Smooth muscle cell (in vitro differentiated cells): ENCODE results near the gene NHLRC2. TPM values are rescaled to one million over a fixed set of nuclear protein-coding genes. Genes with fewer than 3 reads are reported as not detected.
A peak's percentile ranks its signal among the peaks of the same experiment; 100 is the strongest.
"Not testable (repeated sequence)": the region's sequence is repeated elsewhere in the genome, so short reads cannot be mapped to it uniquely, and the experiment has no call there.

Experiments
- DNase-seq: peaks from one replicate; lab custom pipeline; 2025; ENCODE audit not compliant: unreplicated experiment; lab: John Stamatoyannopoulos, UW
- H2AFZ ChIP-seq: fragments of 200-600 bp; sonication (generic); 2 replicates; pipeline ENCODE4 v1.6.0; 2016; ENCODE audit warnings: antibody characterized with exemption, low read depth, mild to moderate bottlenecking
- H3F3A ChIP-seq: fragments of 200-600 bp; sonication (generic); 2 replicates; pipeline ENCODE4 v1.6.0; 2017; ENCODE audit warnings: antibody characterized with exemption, low read depth
- H3K27ac ChIP-seq: fragments of 200-600 bp; sonication (generic); 2 replicates; pipeline ENCODE4 v1.5.1; 2016; ENCODE audit warnings: low read depth, mild to moderate bottlenecking
- H3K27me3 ChIP-seq: fragments of 200-600 bp; sonication (generic); 2 replicates; pipeline ENCODE4 v1.6.1; 2016; ENCODE audit warnings: low read depth, mild to moderate bottlenecking
- H3K36me3 ChIP-seq: fragments of 200-600 bp; sonication (generic); 2 replicates; pipeline ENCODE4 v1.5.1; 2016; ENCODE audit warnings: low read depth
- H3K4me1 ChIP-seq: fragments of 200-600 bp; sonication (generic); 2 replicates; pipeline ENCODE4 v1.5.1; 2016; ENCODE audit warnings: low read depth
- H3K4me2 ChIP-seq: fragments of 200-600 bp; sonication (generic); 2 replicates; pipeline ENCODE4 v1.6.0; 2016; ENCODE audit warnings: mild to moderate bottlenecking
- H3K4me3 ChIP-seq: fragments of 200-600 bp; sonication (generic); 2 replicates; pipeline ENCODE4 v1.5.1; 2016; ENCODE audit warnings: mild to moderate bottlenecking
- H3K79me2 ChIP-seq: fragments of 200-600 bp; sonication (generic); 2 replicates; pipeline ENCODE4 v1.6.0; 2016; ENCODE audit warnings: low read depth, mild to moderate bottlenecking
- H3K9ac ChIP-seq: fragments of 200-600 bp; sonication (generic); 2 replicates; pipeline ENCODE4 v1.6.0; 2016; ENCODE audit warnings: low read depth
- H3K9me3 ChIP-seq: fragments of 200-600 bp; sonication (generic); replicated peaks from 2 replicates; pipeline ENCODE4 v1.5.1; 2016; ENCODE audit warnings: low read depth
- H4K20me1 ChIP-seq: fragments of 200-600 bp; sonication (generic); 2 replicates; pipeline ENCODE4 v1.6.0; 2016; ENCODE audit warnings: low read depth
- WGBS: methylation state at CpG from one replicate; pipeline ENCODE4 v1.1.7; 2016; ENCODE audit warnings: low lambda C conversion rate; 5-methylcytosine and 5-hydroxymethylcytosine counted together
- polyA plus RNA-seq: library from polyadenylated mRNA; unstranded; fragments of >200 nt; fragmentation: Nextera tagmentation; extraction: Ambion mirVana; gene quantifications from 2 replicates; pipeline ENCODE4 v1.2.1, GENCODE V29; 2016
- total RNA-seq: library from RNA; depleted of rRNA; stranded (reverse); fragments of >200 nt; gene quantifications from 2 replicates; pipeline ENCODE4 v1.2.3, GENCODE V29; 2014
- TF ChIP-seq, protein P1 (sequence below): fragments of 200-600 bp; sonication (generic); IDR thresholded peaks from 2 replicates; pipeline ENCODE4 v1.5.1; 2017; ENCODE audit warnings: borderline replicate concordance, mild to moderate bottlenecking, antibody characterized with exemption; ENCODE audit not compliant: insufficient read depth, poor library complexity, severe bottlenecking

Gene NHLRC2, protein sequence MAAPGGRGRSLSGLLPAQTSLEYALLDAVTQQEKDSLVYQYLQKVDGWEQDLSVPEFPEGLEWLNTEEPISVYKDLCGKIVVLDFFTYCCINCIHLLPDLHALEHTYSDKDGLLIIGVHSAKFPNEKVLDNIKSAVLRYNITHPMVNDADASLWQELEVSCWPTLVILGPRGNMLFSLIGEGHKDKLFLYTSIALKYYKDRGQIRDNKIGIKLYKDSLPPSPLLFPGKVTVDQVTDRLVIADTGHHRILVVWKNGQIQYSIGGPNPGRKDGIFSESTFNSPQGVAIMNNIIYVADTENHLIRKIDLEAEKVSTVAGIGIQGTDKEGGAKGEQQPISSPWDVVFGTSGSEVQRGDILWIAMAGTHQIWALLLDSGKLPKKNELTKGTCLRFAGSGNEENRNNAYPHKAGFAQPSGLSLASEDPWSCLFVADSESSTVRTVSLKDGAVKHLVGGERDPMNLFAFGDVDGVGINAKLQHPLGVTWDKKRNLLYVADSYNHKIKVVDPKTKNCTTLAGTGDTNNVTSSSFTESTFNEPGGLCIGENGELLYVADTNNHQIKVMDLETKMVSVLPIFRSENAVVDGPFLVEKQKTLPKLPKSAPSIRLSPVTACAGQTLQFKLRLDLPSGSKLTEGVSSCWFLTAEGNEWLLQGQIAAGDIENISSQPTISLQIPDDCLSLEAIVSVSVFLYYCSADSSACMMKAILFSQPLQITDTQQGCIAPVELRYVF
- total RNA-seq (14.4 and 27.7 TPM in 2 replicates), polyA plus RNA-seq (3.9 and 5.1 TPM in 2 replicates)

DNA sequence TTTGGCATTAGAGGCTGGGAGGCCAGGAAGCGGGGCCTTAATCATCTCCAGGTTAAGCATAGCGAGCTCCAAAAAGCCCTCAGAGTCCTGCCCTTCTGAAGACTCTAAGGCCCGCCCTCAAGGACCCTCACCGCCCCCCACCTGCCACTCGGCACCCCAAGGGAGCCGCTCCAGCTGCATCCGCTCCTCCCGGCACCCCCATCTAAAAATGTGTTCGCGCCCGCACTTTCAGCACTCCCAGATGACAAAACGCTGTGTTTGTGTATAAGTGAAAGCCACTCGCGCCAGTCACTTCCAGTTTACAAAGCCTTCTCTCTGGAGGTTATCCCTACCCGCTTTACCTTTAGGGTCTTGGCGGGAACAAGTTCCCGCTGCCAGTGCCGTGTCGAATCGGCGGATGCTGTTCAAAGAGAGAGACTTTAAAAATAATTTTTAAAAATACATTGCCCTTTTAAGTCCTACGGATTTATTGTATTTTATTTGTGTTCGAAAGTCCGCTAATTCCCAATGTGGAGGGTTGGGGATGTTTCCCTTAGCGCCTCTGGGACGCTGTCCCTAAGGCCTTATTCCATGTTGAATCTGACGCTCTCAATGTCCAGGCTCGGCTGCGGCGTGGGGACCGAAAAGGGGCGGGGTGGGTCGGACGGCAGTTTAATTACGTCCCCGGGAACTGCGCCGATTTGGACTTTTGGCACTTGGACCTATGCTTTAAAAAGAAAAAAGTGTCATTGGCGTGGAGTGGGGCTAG, at the start of gene NHLRC2, which contains the start of gene DCLRE1A:
Gene NHLRC2, plus strand, starts transcription at position 649 of the 748 bp plus-strand sequence. CDS start 212 bp downstream, outside the sequence.
Gene DCLRE1A, minus strand, starts transcription at position 70 of the 748 bp plus-strand sequence. CDS start 900 bp downstream, outside the sequence.
- H3K27ac ChIP-seq: peak within 1 kb of the TSS; percentile 76
- TF ChIP-seq, protein P1, sequence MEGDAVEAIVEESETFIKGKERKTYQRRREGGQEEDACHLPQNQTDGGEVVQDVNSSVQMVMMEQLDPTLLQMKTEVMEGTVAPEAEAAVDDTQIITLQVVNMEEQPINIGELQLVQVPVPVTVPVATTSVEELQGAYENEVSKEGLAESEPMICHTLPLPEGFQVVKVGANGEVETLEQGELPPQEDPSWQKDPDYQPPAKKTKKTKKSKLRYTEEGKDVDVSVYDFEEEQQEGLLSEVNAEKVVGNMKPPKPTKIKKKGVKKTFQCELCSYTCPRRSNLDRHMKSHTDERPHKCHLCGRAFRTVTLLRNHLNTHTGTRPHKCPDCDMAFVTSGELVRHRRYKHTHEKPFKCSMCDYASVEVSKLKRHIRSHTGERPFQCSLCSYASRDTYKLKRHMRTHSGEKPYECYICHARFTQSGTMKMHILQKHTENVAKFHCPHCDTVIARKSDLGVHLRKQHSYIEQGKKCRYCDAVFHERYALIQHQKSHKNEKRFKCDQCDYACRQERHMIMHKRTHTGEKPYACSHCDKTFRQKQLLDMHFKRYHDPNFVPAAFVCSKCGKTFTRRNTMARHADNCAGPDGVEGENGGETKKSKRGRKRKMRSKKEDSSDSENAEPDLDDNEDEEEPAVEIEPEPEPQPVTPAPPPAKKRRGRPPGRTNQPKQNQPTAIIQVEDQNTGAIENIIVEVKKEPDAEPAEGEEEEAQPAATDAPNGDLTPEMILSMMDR: no peak
- peak within 1 kb of the TSS; percentile 95 for H3K4me2 ChIP-seq
- H3K9ac ChIP-seq: peak within 1 kb of the TSS; percentile 90
- no peaks in the 10 kb centered on the region for H3F3A ChIP-seq
- no peaks in the 10 kb centered on the region for H3K9me3 ChIP-seq
- H3K79me2 ChIP-seq: peaks cover 37% of the 10 kb centered on the region
- no peaks in the 10 kb centered on the region for H3K36me3 ChIP-seq
- under 1% methylated on average over 39 of the region's 39 CpGs for WGBS
- no peaks in the 10 kb centered on the region for H4K20me1 ChIP-seq
- peak; percentile 60 for DNase-seq
- peak within 1 kb of the TSS; percentile 100 for H2AFZ ChIP-seq
- no peaks in the 10 kb centered on the region for H3K27me3 ChIP-seq
- peak within 1 kb of the TSS; percentile 98 for H3K4me3 ChIP-seq
- H3K4me1 ChIP-seq: peaks cover 28% of the 10 kb centered on the region

DNA sequence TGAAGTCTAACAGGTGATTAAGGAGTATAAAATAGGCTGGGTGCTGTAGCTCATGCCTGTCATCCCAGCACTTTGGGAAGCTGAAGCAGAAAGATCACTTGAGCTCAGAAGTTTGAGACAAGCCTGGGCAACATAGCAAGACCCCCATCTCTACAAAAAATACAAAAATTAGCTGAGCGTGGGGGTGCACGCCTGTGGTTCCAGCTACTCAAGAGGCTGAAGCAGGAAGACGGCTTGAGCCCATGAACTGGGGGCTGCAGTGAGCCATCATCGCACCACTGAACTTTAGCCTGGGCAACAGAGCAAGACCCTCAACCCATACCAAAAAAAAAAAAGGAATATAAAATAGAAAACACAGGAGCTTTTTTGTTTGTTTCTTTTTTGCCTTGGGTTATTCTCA, 48.0 kb upstream of the NHLRC2 start:
- DNase-seq: no peak
- TF ChIP-seq, protein P1: no peak
- no peak overlapping the region for H3K9ac ChIP-seq
- no peaks in the 10 kb centered on the region for H3F3A ChIP-seq
- WGBS: 90% methylated on average over 4 of the region's 4 CpGs
- H3K27ac ChIP-seq: no peak overlapping the region
- no peak overlapping the region for H3K4me3 ChIP-seq
- H2AFZ ChIP-seq: no peak overlapping the region
- no peak overlapping the region for H3K4me2 ChIP-seq
- H4K20me1 ChIP-seq: no peaks in the 10 kb centered on the region
- H3K4me1 ChIP-seq: no peaks in the 10 kb centered on the region
- H3K36me3 ChIP-seq: no peaks in the 10 kb centered on the region
- no peaks in the 10 kb centered on the region for H3K79me2 ChIP-seq
- H3K9me3 ChIP-seq: no peaks in the 10 kb centered on the region
- H3K27me3 ChIP-seq: peaks cover 19% of the 10 kb centered on the region

DNA sequence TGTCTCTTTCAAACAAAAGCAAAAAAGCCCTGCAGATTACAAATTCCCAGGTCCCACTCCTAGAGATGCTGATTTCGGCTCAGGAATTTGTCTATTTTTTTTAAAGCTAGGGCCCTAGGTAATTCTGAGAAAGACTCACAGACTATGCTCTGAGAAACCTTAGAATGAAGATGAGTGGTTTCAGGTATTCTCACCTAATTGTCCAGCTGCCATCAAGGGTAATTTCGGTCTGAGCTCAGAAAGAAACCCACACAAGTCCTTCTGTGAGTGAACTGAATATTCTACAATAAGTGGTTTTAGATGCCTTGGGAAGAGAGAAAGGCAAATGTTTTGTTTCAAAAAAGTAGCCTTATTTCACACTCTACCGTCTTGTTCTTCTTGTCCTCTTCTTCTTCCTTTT, 46.3 kb upstream of the NHLRC2 start:
- 86% methylated on average over 3 of the region's 3 CpGs for WGBS
- no peaks in the 10 kb centered on the region for H3K36me3 ChIP-seq
- H3K4me2 ChIP-seq: no peak overlapping the region
- no peak overlapping the region for H3K4me3 ChIP-seq
- no peaks in the 10 kb centered on the region for H3K4me1 ChIP-seq
- H3F3A ChIP-seq: no peaks in the 10 kb centered on the region
- TF ChIP-seq, protein P1: no peak
- H4K20me1 ChIP-seq: no peaks in the 10 kb centered on the region
- no peak overlapping the region for H3K27ac ChIP-seq
- peaks cover 22% of the 10 kb centered on the region for H3K27me3 ChIP-seq
- no peaks in the 10 kb centered on the region for H3K9me3 ChIP-seq
- DNase-seq: no peak
- no peaks in the 10 kb centered on the region for H3K79me2 ChIP-seq
- H2AFZ ChIP-seq: no peak overlapping the region
- H3K9ac ChIP-seq: no peak overlapping the region

DNA sequence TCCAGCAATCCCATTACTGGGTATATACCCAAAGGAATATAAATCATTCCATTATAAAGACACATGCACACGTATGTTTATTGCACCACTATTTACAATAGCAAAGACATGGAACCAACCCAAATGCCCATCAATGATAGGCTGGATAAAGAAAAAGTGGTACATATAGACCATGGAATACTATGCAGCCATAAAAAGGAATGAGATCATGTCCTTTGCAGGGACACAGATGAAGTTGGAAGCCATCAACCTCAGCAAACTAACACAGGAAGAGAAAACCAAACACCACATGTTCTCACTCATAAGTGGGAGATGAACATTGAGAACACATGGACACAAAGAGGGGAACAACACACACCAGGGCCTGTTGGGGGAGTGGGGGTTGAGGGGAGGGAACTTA, 39.8 kb upstream of the NHLRC2 start:
- H3K4me3 ChIP-seq, H3K36me3 ChIP-seq, H3F3A ChIP-seq, H3K9me3 ChIP-seq, H3K9ac ChIP-seq, H3K79me2 ChIP-seq, H3K4me1 ChIP-seq, H3K4me2 ChIP-seq, H3K27me3 ChIP-seq, DNase-seq, H4K20me1 ChIP-seq, H2AFZ ChIP-seq, H3K27ac ChIP-seq: not testable (repeated sequence)
- 100% methylated on average over 1 of the region's 1 CpG for WGBS
